HepG2 (cell line): ENCODE data around the gene ATP13A3. TPM values are rescaled to one million over a fixed set of nuclear protein-coding genes. Genes with fewer than 3 reads are reported as not detected.
A peak's percentile ranks its signal among the peaks of the same experiment; 100 is the strongest.
"Not testable (repeated sequence)": the region's sequence is repeated elsewhere in the genome, so short reads cannot be mapped to it uniquely, and the experiment has no call there.

Experiments used
- ATAC-seq: fragments of 200-7000 bp; cut with Tn5 transposase; 3 replicates; pipeline ENCODE4 v1.9.1; 2020; ENCODE audit warnings: mild to moderate bottlenecking, moderate library complexity
- BruUV-seq: library from RNA; stranded (reverse); fragments of 400-500 nt; replicated peaks from 2 replicates; lab custom pipeline; 2021; lab: Mats Ljungman, UMichigan
- CTCF ChIA-PET: fragments of 300-600 bp; formaldehyde crosslinking; extraction: SDS; loops from one replicate; lab custom pipeline; 2021; ENCODE audit warnings: low total read pairs, inconsistent platforms, low intra/inter-chr PET ratio; lab: Yijun Ruan, JAX
- POLR2A ChIA-PET: fragments of 350-600 bp; sonication (Branson Sonifier 250); formaldehyde crosslinking; loops from one replicate; lab custom pipeline; 2020; ENCODE audit warnings: antibody characterized with exemption, inconsistent platforms; lab: Yijun Ruan, JAX
- DNase-seq: peaks from one replicate; pipeline ENCODE4 v3.0.0-alpha.2; 2015; ENCODE audit warnings: low spot score
- FAIRE-seq: peaks from 3 replicates; lab custom pipeline; 2011; peaks lifted over from hg19 to GRCh38; lab: Jason Lieb, UNC
- H2AFZ ChIP-seq: one replicate; pipeline ENCODE4 v1.6.1; 2011; ENCODE audit warnings: low read length, inconsistent platforms
- H3K27ac ChIP-seq: fragments of 300-600 bp; 3 replicates; pipeline ENCODE4 v1.8.0; 2011; ENCODE audit warnings: mixed run types, mild to moderate bottlenecking, mixed read lengths, low read length, inconsistent platforms; ENCODE audit not compliant: insufficient read depth; ENCODE audit errors: extremely low read length
- H3K27me3 ChIP-seq, 2 experiments: fragments of 200-600 bp in 1 of 2; 2 replicates in 1 of 2; 3 replicates in 1 of 2; pipeline versions ENCODE4 v1.6.0 to v1.8.0; 2011; ENCODE audit warnings: low read length in 2 of 2, mild to moderate bottlenecking in 2 of 2, moderate library complexity in 2 of 2, inconsistent platforms in 1 of 2; ENCODE audit not compliant: insufficient read depth in 2 of 2, control insufficient read depth in 1 of 2
- H3K36me3 ChIP-seq, 2 experiments: fragments of 200-600 bp in 1 of 2; replicated peaks in 1 of 2; 2 replicates in 1 of 2; 3 replicates in 1 of 2; pipeline versions ENCODE4 v1.5.1 to v1.8.0; 2011; ENCODE audit warnings: low read length in 2 of 2, inconsistent platforms in 1 of 2; ENCODE audit not compliant: insufficient read depth in 2 of 2, control insufficient read depth in 1 of 2
- H3K4me1 ChIP-seq: 2 replicates; pipeline ENCODE4 v1.5.1; 2012; ENCODE audit warnings: low read length, inconsistent platforms; ENCODE audit not compliant: insufficient read depth
- H3K4me2 ChIP-seq: 2 replicates; pipeline ENCODE4 v1.6.0; 2011; ENCODE audit warnings: low read depth, low read length, inconsistent platforms
- H3K4me3 ChIP-seq, 3 experiments: fragments of 200-600 bp in 1 of 3; sonication (generic), shearing (Covaris generic) in 1 of 3; replicated peaks in 1 of 3; 2 replicates each; pipeline ENCODE4 v1.5.1; 2011 to 2016; ENCODE audit warnings: low read length in 3 of 3, inconsistent platforms in 2 of 3, low read depth in 2 of 3, mild to moderate bottlenecking in 2 of 3, control low read depth in 1 of 3, mixed read lengths in 1 of 3; ENCODE audit not compliant: insufficient read depth in 1 of 3
- H3K79me2 ChIP-seq: one replicate; pipeline ENCODE4 v1.6.1; 2011; ENCODE audit warnings: low read length, inconsistent platforms; ENCODE audit not compliant: insufficient read depth
- H3K9ac ChIP-seq: 2 replicates; pipeline ENCODE4 v1.6.0; 2011; ENCODE audit warnings: mild to moderate bottlenecking, low read depth, low read length, inconsistent platforms; ENCODE audit not compliant: insufficient read depth
- H3K9me3 ChIP-seq: 2 replicates; pipeline ENCODE4 v1.5.1; 2012; ENCODE audit warnings: mild to moderate bottlenecking, low read length
- H4K20me1 ChIP-seq: 2 replicates; pipeline ENCODE4 v1.6.0; 2011; ENCODE audit warnings: inconsistent platforms, mild to moderate bottlenecking, low read length, moderate library complexity; ENCODE audit not compliant: insufficient read depth
- MYC ChIP-seq: sonication (generic); formaldehyde crosslinking; IDR thresholded peaks from 2 replicates; pipeline ENCODE4 v1.9.0; 2021; ENCODE audit warnings: missing genetic modification reagents, borderline replicate concordance
- PITX1 ChIP-seq: sonication (generic); formaldehyde crosslinking; IDR thresholded peaks from 2 replicates; pipeline ENCODE4 v1.5.1; 2020; ENCODE audit warnings: mild to moderate bottlenecking, missing genetic modification reagents
- ZNF292 ChIP-seq: sonication (generic); formaldehyde crosslinking; IDR thresholded peaks from 2 replicates; pipeline ENCODE4 v1.8.1; 2022; ENCODE audit warnings: mild to moderate bottlenecking, low read depth, missing genetic modification reagents, borderline replicate concordance
- ZSCAN21 ChIP-seq: sonication (generic); formaldehyde crosslinking; IDR thresholded peaks from 2 replicates; pipeline ENCODE4 v1.8.0; 2022; ENCODE audit warnings: mild to moderate bottlenecking, missing genetic modification reagents, moderate library complexity, borderline replicate concordance
- WGBS: methylation state at CpG from one replicate; pipeline ENCODE4 v1.1.6; 2017; ENCODE audit warnings: low lambda C conversion rate; 5-methylcytosine and 5-hydroxymethylcytosine counted together
- in situ Hi-C: cut with HindIII; loops from 2 replicates; pipeline ENCODE4 v1.10.0; 2017; ENCODE audit warnings: low pct_unique_long_range_greater_than_20kb; ENCODE audit not compliant: extremely low pct_ligation_motif_present
- intact Hi-C: fragments of 100-400 bp; cut with micrococcal nuclease; formaldehyde crosslinking; loops from one replicate; pipeline ENCODE4 v1.10.0; 2022; ENCODE audit not compliant: unreplicated experiment
- polyA plus RNA-seq, 8 experiments: library from polyadenylated mRNA; depleted of rRNA in 3 of 8; stranded (reverse) in 7 of 8; unstranded in 1 of 8; fragments of >200 nt; fragmentation: Illumina TruSeq in 4 of 8; extraction: Trizol in 4 of 8; gene quantifications; 2 replicates each; pipeline versions ENCODE4 v1.2.1 to v1.2.3, GENCODE V29; 2011 to 2016; ENCODE audit warnings: low read depth in 4 of 8, missing spikeins in 1 of 8, mixed read lengths in 1 of 8; ENCODE audit not compliant: insufficient read depth in 1 of 8
- total RNA-seq, 5 experiments: library from RNA; depleted of rRNA; stranded (reverse); fragments of >200 nt; fragmentation: Illumina TruSeq; extraction: Trizol; gene quantifications; 2 replicates each; pipeline ENCODE4 v1.2.3, GENCODE V29; 2016; ENCODE audit warnings: low read depth in 1 of 5
- TF ChIP-seq, protein P1 (sequence below): sonication (generic); formaldehyde crosslinking; IDR thresholded peaks from 2 replicates; pipeline ENCODE4 v1.5.0; 2020; ENCODE audit warnings: mild to moderate bottlenecking, missing genetic modification reagents, moderate library complexity
- TF ChIP-seq, protein P2 (sequence below): sonication (generic); formaldehyde crosslinking; IDR thresholded peaks from 2 replicates; pipeline ENCODE4 v1.5.1; 2020; ENCODE audit warnings: mild to moderate bottlenecking, missing genetic modification reagents, moderate library complexity
- TF ChIP-seq, protein P3 (sequence below): IDR thresholded peaks from 2 replicates; pipeline ENCODE4 v1.6.1; 2018; ENCODE audit warnings: missing genetic modification reagents, mild to moderate bottlenecking, missing compliant biosample characterization
- TF ChIP-seq, protein P4 (sequence below): sonication (generic); formaldehyde crosslinking; IDR thresholded peaks from 2 replicates; pipeline ENCODE4 v1.5.0; 2020; ENCODE audit warnings: mild to moderate bottlenecking, missing genetic modification reagents, borderline replicate concordance

The ATP13A3 gene
- total and polyA plus RNA-seq, 2 of the 13 experiments (the other 11 are each of a cell fraction or from before 2014, with no cell fraction given): 44.9 to 80.8 TPM

DNA sequence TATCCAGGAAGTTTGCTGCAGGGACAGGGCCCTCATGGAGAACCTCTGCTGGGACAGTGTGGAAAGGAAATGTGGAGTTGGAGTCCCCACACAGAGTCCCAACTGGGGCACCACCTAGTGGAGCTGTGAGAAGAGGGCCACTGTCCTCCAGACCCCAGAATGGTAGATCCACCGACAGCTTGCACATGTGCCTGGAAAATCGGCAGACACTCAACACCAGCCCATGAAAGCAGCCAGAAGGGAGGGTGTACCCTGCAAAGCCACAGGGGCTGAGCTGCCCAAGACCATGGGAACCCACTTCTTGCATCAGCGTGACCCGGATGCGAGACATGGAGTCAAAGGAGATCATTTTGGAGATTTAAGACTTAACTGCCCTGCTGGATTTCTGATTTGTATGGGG, 33.4 kb upstream of the ATP13A3 start:
- peak overlapping the region in 1 of 3 experiments; percentile 42; a peak in 2 of 6 replicates for H3K4me3 ChIP-seq
- H2AFZ ChIP-seq, in situ Hi-C loops, H4K20me1 ChIP-seq, H3K36me3 ChIP-seq, H3K79me2 ChIP-seq, H3K27ac ChIP-seq, BruUV-seq, H3K9ac ChIP-seq, H3K9me3 ChIP-seq, H3K27me3 ChIP-seq: not testable (repeated sequence)
- ATAC-seq (peak; percentile 84), DNase-seq (peak; percentile 33), FAIRE-seq (peak; percentile 56)
- WGBS: 79% methylated on average over 4 of the region's 5 CpGs
- POLR2A ChIA-PET: interaction anchor here (0.8 to 1.7 kb wide), 6 partner anchors 16 to 64 kb away, joined by 3 to 7 read pairs (median 4); no protein-coding TSS in a partner anchor
- intact Hi-C loops: loop anchor here (1.0 to 5.0 kb wide), 2 partner anchors 33 to 48 kb away; partner anchors contain the start of gene ATP13A3
- CTCF ChIA-PET: interaction anchor here (1.2 kb wide), 1 partner anchor 48 kb away, joined by 4 read pairs; no protein-coding TSS in a partner anchor
- H3K4me2 ChIP-seq: peak overlapping the region; percentile 65
- H3K4me1 ChIP-seq: peaks cover 65% of the 10 kb centered on the region
- TF ChIP-seq PITX1 (CRISPR knock-in tag): peak; percentile 33; the same call in 1 of the 2 replicates
- TF ChIP-seq, protein P1, sequence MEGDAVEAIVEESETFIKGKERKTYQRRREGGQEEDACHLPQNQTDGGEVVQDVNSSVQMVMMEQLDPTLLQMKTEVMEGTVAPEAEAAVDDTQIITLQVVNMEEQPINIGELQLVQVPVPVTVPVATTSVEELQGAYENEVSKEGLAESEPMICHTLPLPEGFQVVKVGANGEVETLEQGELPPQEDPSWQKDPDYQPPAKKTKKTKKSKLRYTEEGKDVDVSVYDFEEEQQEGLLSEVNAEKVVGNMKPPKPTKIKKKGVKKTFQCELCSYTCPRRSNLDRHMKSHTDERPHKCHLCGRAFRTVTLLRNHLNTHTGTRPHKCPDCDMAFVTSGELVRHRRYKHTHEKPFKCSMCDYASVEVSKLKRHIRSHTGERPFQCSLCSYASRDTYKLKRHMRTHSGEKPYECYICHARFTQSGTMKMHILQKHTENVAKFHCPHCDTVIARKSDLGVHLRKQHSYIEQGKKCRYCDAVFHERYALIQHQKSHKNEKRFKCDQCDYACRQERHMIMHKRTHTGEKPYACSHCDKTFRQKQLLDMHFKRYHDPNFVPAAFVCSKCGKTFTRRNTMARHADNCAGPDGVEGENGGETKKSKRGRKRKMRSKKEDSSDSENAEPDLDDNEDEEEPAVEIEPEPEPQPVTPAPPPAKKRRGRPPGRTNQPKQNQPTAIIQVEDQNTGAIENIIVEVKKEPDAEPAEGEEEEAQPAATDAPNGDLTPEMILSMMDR (CRISPR knock-in tag): peak; percentile 81
- TF ChIP-seq MYC (CRISPR knock-in tag): peak; percentile 36; the same call in 1 of the 2 replicates
- TF ChIP-seq, protein P2, sequence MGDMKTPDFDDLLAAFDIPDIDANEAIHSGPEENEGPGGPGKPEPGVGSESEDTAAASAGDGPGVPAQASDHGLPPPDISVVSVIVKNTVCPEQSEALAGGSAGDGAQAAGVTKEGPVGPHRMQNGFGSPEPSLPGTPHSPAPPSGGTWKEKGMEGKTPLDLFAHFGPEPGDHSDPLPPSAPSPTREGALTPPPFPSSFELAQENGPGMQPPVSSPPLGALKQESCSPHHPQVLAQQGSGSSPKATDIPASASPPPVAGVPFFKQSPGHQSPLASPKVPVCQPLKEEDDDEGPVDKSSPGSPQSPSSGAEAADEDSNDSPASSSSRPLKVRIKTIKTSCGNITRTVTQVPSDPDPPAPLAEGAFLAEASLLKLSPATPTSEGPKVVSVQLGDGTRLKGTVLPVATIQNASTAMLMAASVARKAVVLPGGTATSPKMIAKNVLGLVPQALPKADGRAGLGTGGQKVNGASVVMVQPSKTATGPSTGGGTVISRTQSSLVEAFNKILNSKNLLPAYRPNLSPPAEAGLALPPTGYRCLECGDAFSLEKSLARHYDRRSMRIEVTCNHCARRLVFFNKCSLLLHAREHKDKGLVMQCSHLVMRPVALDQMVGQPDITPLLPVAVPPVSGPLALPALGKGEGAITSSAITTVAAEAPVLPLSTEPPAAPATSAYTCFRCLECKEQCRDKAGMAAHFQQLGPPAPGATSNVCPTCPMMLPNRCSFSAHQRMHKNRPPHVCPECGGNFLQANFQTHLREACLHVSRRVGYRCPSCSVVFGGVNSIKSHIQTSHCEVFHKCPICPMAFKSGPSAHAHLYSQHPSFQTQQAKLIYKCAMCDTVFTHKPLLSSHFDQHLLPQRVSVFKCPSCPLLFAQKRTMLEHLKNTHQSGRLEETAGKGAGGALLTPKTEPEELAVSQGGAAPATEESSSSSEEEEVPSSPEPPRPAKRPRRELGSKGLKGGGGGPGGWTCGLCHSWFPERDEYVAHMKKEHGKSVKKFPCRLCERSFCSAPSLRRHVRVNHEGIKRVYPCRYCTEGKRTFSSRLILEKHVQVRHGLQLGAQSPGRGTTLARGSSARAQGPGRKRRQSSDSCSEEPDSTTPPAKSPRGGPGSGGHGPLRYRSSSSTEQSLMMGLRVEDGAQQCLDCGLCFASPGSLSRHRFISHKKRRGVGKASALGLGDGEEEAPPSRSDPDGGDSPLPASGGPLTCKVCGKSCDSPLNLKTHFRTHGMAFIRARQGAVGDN: peak; percentile 48
- TF ChIP-seq, protein P3, sequence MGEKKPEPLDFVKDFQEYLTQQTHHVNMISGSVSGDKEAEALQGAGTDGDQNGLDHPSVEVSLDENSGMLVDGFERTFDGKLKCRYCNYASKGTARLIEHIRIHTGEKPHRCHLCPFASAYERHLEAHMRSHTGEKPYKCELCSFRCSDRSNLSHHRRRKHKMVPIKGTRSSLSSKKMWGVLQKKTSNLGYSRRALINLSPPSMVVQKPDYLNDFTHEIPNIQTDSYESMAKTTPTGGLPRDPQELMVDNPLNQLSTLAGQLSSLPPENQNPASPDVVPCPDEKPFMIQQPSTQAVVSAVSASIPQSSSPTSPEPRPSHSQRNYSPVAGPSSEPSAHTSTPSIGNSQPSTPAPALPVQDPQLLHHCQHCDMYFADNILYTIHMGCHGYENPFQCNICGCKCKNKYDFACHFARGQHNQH (CRISPR knock-in tag): peak; percentile 51; the same call in 1 of the 2 replicates
- 0 out of 2 replicates have a peak, but pooled peaks have one; percentile 42 for TF ChIP-seq ZSCAN21
- TF ChIP-seq, protein P4, sequence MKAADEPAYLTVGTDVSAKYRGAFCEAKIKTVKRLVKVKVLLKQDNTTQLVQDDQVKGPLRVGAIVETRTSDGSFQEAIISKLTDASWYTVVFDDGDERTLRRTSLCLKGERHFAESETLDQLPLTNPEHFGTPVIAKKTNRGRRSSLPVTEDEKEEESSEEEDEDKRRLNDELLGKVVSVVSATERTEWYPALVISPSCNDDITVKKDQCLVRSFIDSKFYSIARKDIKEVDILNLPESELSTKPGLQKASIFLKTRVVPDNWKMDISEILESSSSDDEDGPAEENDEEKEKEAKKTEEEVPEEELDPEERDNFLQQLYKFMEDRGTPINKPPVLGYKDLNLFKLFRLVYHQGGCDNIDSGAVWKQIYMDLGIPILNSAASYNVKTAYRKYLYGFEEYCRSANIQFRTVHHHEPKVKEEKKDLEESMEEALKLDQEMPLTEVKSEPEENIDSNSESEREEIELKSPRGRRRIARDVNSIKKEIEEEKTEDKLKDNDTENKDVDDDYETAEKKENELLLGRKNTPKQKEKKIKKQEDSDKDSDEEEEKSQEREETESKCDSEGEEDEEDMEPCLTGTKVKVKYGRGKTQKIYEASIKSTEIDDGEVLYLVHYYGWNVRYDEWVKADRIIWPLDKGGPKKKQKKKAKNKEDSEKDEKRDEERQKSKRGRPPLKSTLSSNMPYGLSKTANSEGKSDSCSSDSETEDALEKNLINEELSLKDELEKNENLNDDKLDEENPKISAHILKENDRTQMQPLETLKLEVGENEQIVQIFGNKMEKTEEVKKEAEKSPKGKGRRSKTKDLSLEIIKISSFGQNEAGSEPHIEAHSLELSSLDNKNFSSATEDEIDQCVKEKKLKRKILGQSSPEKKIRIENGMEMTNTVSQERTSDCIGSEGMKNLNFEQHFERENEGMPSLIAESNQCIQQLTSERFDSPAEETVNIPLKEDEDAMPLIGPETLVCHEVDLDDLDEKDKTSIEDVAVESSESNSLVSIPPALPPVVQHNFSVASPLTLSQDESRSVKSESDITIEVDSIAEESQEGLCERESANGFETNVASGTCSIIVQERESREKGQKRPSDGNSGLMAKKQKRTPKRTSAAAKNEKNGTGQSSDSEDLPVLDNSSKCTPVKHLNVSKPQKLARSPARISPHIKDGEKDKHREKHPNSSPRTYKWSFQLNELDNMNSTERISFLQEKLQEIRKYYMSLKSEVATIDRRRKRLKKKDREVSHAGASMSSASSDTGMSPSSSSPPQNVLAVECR: peak; percentile 58; the same call in 1 of the 2 replicates
- TF ChIP-seq ZNF292: 0 out of 2 replicates have a peak, but pooled peaks have one; percentile 42
